GM10266 (cell line): Measurements from ENCODE around the gene CC2D1A.

Experiments
- DNase-seq: peaks from one replicate; pipeline ENCODE4 v3.0.0; 2012; ENCODE audit errors: extremely low spot score
- CTCF ChIP-seq: IDR thresholded peaks from 2 replicates; pipeline ENCODE4 v1.5.1; 2012; ENCODE audit warnings: mild to moderate bottlenecking, low read depth; ENCODE audit not compliant: control insufficient read depth, insufficient read depth; ENCODE audit errors: missing control alignments

The CC2D1A gene

GRCh38 chr19:13880059-13881043 lies 25.6 kb upstream of the CC2D1A start:
- TF ChIP-seq CTCF, result peak; percentile 88
- DNase-seq, result peak; percentile 97

- no peak for TF ChIP-seq CTCF
- no peak for DNase-seq
Observed at GRCh38 chr19:13881251-13881691, 24.7 kb upstream of the CC2D1A start.

DNA sequence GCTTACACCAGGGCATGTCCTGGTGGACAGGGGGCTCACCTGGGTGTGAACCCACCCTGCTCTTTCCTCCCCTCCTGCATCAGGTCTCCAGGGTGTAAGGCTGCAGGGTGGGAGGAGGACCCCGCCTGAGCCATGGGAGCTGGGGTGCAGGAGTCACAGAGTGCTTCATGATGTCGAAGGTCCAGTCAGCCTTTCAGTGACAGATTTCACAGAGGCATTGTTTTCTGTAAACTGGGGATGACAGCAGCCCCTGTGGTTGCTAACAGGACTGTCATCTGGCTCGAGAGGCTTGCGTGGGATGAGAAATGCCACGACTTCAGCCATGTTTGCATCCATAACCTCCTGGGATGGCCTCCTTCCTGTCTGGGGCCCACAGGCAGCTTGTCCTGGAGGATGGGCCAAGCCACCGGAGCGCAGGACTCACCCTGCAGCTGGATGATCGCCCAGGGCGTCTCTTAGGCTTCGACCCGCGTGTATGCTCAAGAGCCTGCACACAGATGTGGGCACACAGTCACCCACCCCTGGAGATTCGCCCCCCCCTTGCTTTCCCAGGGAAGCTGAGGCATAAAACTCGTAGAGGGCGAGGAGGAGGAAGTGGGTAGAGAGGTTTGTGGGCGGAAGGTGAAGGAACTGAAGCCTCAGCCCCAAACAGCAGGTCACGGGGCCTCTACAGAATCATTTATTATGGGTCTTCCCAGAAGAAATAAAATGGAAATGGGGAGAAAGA lies 24.1 kb upstream of the CC2D1A start:
- TF ChIP-seq CTCF, result no peak
- peak; percentile 56 for DNase-seq

GRCh38 chr19:13882419-13882795 lies 23.6 kb upstream of the CC2D1A start:
- no peak for TF ChIP-seq CTCF
- DNase-seq, result no peak

GRCh38 chr19:13882836-13883235 lies 23.2 kb upstream of the CC2D1A start:
- no peak for DNase-seq
- TF ChIP-seq CTCF, result no peak

DNA sequence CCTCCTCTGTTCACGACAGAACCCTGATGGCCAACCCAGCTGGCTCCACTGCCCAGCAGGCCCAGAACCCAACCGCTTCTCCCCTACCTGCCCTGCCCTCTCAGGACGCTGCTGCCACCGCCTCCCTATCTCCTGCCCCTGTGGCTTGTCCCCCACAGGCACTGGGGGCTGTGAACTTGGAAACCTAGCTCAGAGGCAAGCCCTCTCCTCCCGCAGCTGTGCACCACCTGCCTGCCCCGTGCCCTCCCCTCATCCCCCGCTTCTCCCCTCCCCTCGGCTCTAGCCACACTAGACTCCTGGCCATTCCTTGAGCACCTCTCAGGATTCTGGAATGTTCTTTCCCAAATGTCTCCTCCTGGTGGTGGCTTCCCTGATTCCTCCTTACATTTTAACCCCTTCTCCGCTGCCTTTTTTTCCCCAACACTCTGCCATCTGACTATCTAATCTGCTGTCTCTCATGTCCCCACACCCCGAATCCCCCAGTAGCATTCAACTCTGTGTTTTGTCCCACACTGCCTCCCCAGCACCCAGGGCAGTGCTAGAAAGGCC lies 22.4 kb upstream of the CC2D1A start:
- no peak for DNase-seq
- TF ChIP-seq CTCF, result no peak
